ENCODE results near the gene RGS12.

DNA sequence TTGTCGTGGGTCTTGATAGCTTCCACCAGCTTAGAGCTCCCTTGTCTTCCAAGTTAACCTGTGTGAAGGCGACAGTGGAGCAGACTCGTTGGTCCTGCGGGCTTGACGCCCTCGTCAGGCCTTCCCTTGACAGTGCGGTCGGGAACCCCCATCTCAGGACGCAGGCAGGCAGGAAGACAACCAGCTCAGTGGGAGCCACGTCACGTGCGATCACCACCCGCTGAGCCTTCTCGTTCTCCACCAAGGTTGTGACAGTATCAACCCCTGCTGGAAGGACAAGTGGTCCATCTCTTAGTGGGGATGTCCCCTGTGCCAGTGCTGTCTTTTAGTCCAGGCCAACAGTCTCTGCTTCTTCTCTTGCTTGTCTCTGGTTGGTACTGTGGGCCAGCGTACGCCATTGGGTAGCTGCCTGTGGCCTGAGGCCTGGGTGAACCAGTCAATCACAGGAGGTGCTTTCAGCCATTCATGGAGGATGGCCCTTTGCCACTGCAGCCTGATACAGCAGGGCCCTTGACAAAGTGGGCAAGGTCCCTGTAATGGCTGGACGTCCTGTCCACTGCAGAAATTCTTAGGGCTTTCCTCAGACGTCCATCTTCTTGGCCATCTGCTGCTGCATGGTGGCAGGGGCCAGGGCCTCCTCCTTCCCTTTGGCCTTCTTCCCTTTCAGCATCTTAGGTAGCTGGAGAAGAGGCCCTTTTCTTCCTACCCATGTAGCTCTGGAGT lies 31.4 kb downstream of the RGS12 start:
- no peak for TF ChIP-seq POLR2A (IDR thresholded peaks at IDR 0.05)
- no peak for TF ChIP-seq CTCF (IDR thresholded peaks at IDR 0.05)
- no peak for TF ChIP-seq POLR2AphosphoS5 (IDR thresholded peaks at IDR 0.05)
